ENCODE data around the gene RPS15.
A peak's percentile ranks its signal among the peaks of the same experiment; 100 is the strongest.

Gene RPS15

DNA sequence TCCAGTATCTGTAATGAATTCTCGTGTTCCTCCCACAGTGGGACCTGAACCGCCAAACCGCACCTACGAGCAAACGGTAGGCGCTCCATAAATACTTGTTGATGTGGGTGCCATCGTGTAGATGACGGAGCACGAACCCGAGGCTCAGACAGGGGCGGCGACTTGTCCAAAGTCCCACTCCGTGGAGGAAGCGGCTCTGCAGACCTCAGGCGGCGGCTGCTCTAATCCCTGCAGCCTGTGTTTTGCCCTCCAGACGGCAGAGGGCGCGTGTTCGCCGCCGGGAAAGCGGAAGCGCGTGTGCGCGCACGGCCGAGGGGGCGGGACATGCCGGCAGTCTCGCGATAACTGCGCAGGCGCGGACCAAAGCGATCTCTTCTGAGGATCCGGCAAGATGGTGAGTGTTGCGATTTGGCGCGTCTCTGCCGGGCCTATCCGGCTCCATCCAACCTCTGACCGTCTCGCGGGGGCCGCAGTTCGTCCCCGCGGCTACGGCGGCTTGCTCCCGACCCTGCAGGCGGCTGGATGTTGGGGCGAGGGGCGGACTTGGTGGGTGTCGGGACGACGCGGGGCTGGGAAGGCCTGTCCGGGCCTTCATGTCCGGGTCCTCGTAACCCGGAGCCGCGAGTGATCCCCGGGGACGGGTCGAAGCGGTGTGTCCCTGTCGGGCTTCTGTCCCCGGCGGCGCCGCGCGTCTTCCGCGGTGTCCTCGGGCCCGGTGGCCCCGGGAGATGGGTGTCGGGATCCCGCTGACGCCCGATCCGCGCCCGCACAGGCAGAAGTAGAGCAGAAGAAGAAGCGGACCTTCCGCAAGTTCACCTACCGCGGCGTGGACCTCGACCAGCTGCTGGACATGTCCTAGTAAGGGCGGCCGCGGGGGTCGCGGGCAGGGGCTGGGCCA lies at the start of gene RPS15:
RPS15 (plus strand) TSS at position 362 of the 898 bp plus-strand sequence; CDS start at position 392, 30 bp downstream.
- peak; percentile 95 for TF ChIP-seq ELF4 (IDR thresholded peaks at IDR 0.05)
- peak; percentile 54; the same call in 1 of the 2 replicates for TF ChIP-seq CTBP1 (IDR thresholded peaks at IDR 0.05; ENCODE audit: borderline replicate concordance)
- no peak; the same call in 1 of the 2 replicates for TF ChIP-seq NFRKB (IDR thresholded peaks at IDR 0.05)
- TF ChIP-seq L3MBTL2 (conservative IDR thresholded peaks at IDR 0.05), result peak; percentile 24; the same call in 1 of the 2 replicates
- no peak for TF ChIP-seq FOXM1 (IDR thresholded peaks at IDR 0.05; ENCODE audit: borderline replicate concordance)
- 0 out of 2 replicates have a peak, but pooled peaks have one; percentile 9 for TF ChIP-seq ARNT (IDR thresholded peaks at IDR 0.05)
- TF ChIP-seq SP1 (IDR thresholded peaks at IDR 0.05), result no peak
- TF ChIP-seq LEF1 (IDR thresholded peaks at IDR 0.05; ENCODE audit: borderline replicate concordance), result 0 out of 2 replicates have a peak, but pooled peaks have one; percentile 13
- TF ChIP-seq HDGF (IDR thresholded peaks at IDR 0.05; ENCODE audit: borderline replicate concordance), result no peak
- peak; percentile 94 for DNase-seq (ENCODE audit: extremely low spot score)
- ChIA-PET CTCF (interaction anchor here (0.7 kb wide), 1 partner anchor 31 kb away, joined by 5 read pairs; no protein-coding TSS in a partner anchor), POLR2A (no interaction called here)

- ChIA-PET CTCF (no interaction called here), POLR2A (no interaction called here)
- DNase-seq (ENCODE audit: extremely low spot score), result no peak
- TF ChIP-seq FOXK2 (IDR thresholded peaks at IDR 0.05) (no peak), LEF1 (IDR thresholded peaks at IDR 0.05; ENCODE audit: borderline replicate concordance) (no peak), SUZ12 (IDR thresholded peaks at IDR 0.05) (no peak), NFRKB (IDR thresholded peaks at IDR 0.05) (no peak), L3MBTL2 (conservative IDR thresholded peaks at IDR 0.05) (no peak), SP1 (IDR thresholded peaks at IDR 0.05) (no peak), FOXA1 (IDR thresholded peaks at IDR 0.05) (no peak), FOXM1 (IDR thresholded peaks at IDR 0.05; ENCODE audit: borderline replicate concordance) (no peak), ZNF384 (IDR thresholded peaks at IDR 0.05) (no peak), ELF4 (IDR thresholded peaks at IDR 0.05) (no peak), CTBP1 (IDR thresholded peaks at IDR 0.05; ENCODE audit: borderline replicate concordance) (no peak), TARDBP (IDR thresholded peaks at IDR 0.05) (no peak)
- TF ChIP-seq, protein P1, sequence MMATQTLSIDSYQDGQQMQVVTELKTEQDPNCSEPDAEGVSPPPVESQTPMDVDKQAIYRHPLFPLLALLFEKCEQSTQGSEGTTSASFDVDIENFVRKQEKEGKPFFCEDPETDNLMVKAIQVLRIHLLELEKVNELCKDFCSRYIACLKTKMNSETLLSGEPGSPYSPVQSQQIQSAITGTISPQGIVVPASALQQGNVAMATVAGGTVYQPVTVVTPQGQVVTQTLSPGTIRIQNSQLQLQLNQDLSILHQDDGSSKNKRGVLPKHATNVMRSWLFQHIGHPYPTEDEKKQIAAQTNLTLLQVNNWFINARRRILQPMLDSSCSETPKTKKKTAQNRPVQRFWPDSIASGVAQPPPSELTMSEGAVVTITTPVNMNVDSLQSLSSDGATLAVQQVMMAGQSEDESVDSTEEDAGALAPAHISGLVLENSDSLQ (IDR thresholded peaks at IDR 0.05), result no peak
Observed at GRCh38 chr19:1388637-1389026, 49.6 kb upstream of the RPS15 start.

DNA sequence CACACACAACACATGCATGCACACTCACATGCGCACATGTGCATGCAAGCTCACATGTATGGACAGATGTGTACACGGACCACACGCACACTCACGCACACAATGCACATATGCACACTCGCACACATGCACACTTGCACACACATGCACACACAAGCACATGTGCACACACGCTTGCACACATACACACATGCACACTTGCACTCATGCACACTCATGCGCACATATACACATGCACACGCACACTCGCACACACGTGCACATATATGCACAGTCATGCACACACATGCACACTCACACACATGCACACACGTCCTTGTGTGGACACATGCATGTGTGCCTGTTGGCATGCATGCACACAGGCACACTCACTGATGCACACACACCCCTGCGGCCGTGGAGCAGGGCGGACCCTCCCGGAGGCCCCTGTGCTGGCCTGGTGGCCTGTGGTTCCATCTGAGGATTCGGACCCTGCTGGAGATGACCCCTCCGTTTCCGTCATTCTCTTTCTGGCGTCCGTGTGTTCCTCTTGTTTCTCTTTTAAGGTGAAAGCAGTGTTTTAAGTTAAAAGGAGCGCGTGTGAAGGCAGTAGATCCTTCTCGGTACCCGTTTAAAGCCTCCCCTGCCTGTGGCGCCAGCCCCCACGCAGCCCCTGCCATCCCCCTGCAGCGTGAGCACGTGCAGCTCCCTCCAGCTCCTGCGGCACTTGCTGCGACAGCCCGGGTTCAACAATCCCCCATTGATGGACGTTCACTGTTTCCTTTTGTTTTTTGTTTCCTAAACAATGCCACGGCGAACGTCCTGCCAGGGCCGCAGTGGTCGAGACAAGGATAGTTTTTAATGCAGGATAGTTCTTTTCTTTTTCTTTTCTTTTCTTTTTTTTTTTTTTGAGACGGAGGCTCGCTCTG lies 48.9 kb upstream of the RPS15 start:
- no peak for DNase-seq (ENCODE audit: extremely low spot score)
- ChIA-PET POLR2A (no interaction called here), CTCF (no interaction called here)
- TF ChIP-seq, protein P1 (IDR thresholded peaks at IDR 0.05), result no peak
- TF ChIP-seq L3MBTL2 (conservative IDR thresholded peaks at IDR 0.05) (no peak), TARDBP (IDR thresholded peaks at IDR 0.05) (no peak), SP1 (IDR thresholded peaks at IDR 0.05) (no peak), ELF4 (IDR thresholded peaks at IDR 0.05) (no peak), FOXK2 (IDR thresholded peaks at IDR 0.05) (no peak), ARNT (IDR thresholded peaks at IDR 0.05) (no peak), FOXM1 (IDR thresholded peaks at IDR 0.05; ENCODE audit: borderline replicate concordance) (no peak), NFRKB (IDR thresholded peaks at IDR 0.05) (no peak), BHLHE40 (IDR thresholded peaks at IDR 0.05; ENCODE audit: borderline replicate concordance) (no peak)

- no peak for TF ChIP-seq SP1 (IDR thresholded peaks at IDR 0.05)
- TF ChIP-seq, protein P1 (IDR thresholded peaks at IDR 0.05), result no peak
- no peak for DNase-seq (ENCODE audit: extremely low spot score)
- CTCF ChIA-PET, result no interaction called here
- POLR2A ChIA-PET, result no interaction called here
Observed at GRCh38 chr19:1390890-1391423, 47.2 kb upstream of the RPS15 start.

GRCh38 chr19:1392407-1392806 lies 45.8 kb upstream of the RPS15 start:
- DNase-seq (ENCODE audit: extremely low spot score), result no peak
- POLR2A ChIA-PET, result no interaction called here
- no peak for TF ChIP-seq ARNT (IDR thresholded peaks at IDR 0.05)
- no peak for TF ChIP-seq LEF1 (IDR thresholded peaks at IDR 0.05; ENCODE audit: borderline replicate concordance)
- no peak for TF ChIP-seq FOXA1 (IDR thresholded peaks at IDR 0.05)
- TF ChIP-seq CTBP1 (IDR thresholded peaks at IDR 0.05; ENCODE audit: borderline replicate concordance), result no peak
- TF ChIP-seq, protein P1 (IDR thresholded peaks at IDR 0.05), result no peak
- no peak for TF ChIP-seq FOXM1 (IDR thresholded peaks at IDR 0.05; ENCODE audit: borderline replicate concordance)
- TF ChIP-seq SP1 (IDR thresholded peaks at IDR 0.05), result no peak
- TF ChIP-seq NFRKB (IDR thresholded peaks at IDR 0.05), result no peak
- TF ChIP-seq ELF4 (IDR thresholded peaks at IDR 0.05), result no peak
- no peak for TF ChIP-seq SUZ12 (IDR thresholded peaks at IDR 0.05)
- no peak for TF ChIP-seq ZNF384 (IDR thresholded peaks at IDR 0.05)
- no peak for TF ChIP-seq TARDBP (IDR thresholded peaks at IDR 0.05)
- no peak for TF ChIP-seq L3MBTL2 (conservative IDR thresholded peaks at IDR 0.05)
- TF ChIP-seq HDGF (IDR thresholded peaks at IDR 0.05; ENCODE audit: borderline replicate concordance), result no peak
- no peak for TF ChIP-seq FOXK2 (IDR thresholded peaks at IDR 0.05)
- CTCF ChIA-PET, result no interaction called here

Data from HEK293T (cell line).